Measurements from ENCODE around the gene YIPF1. TPM values are rescaled to one million over a fixed set of nuclear protein-coding genes. Genes with fewer than 3 reads are reported as not detected.

Gene YIPF1
- total RNA-seq, 1 donor from 2014 or later = 25.7 TPM

DNA sequence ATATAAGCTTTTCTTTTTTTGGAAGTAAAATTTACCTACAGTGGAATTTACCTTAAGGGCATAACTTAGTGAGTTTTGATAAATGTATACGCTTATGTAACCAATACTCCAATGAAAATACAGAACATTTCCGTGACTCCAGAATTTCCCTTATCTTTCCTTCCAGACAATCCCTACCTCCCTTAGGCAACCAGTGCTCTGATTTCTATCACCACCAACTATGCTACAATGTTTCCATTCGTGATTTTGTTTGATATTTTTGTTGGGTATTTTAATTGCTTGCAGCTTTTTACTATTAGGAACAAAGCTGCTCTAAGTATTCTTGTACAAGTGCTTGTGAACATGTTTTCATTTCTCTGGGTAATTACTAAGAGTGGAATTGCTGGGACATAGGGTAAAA is 41.3 kb upstream of the YIPF1 start:
- H3K9me3 Mint-ChIP-seq = peaks cover 6% of the 10 kb centered on the region
- TF ChIP-seq, protein P1, sequence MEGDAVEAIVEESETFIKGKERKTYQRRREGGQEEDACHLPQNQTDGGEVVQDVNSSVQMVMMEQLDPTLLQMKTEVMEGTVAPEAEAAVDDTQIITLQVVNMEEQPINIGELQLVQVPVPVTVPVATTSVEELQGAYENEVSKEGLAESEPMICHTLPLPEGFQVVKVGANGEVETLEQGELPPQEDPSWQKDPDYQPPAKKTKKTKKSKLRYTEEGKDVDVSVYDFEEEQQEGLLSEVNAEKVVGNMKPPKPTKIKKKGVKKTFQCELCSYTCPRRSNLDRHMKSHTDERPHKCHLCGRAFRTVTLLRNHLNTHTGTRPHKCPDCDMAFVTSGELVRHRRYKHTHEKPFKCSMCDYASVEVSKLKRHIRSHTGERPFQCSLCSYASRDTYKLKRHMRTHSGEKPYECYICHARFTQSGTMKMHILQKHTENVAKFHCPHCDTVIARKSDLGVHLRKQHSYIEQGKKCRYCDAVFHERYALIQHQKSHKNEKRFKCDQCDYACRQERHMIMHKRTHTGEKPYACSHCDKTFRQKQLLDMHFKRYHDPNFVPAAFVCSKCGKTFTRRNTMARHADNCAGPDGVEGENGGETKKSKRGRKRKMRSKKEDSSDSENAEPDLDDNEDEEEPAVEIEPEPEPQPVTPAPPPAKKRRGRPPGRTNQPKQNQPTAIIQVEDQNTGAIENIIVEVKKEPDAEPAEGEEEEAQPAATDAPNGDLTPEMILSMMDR (conservative IDR thresholded peaks at IDR 0.05) = no peak
- no peak for DNase-seq (ENCODE audit: low read depth, low spot score)
- H3K36me3 Mint-ChIP-seq (ENCODE audit: low read depth) = peaks cover 39% of the 10 kb centered on the region
- H3K27ac Mint-ChIP-seq (ENCODE audit: unreplicated experiment) = no peak overlapping the region
- H3K27me3 Mint-ChIP-seq (ENCODE audit: low read depth) = no peaks in the 10 kb centered on the region
- H3K4me1 Mint-ChIP-seq = no peaks in the 10 kb centered on the region
- no peak overlapping the region for H3K4me3 Mint-ChIP-seq

DNA sequence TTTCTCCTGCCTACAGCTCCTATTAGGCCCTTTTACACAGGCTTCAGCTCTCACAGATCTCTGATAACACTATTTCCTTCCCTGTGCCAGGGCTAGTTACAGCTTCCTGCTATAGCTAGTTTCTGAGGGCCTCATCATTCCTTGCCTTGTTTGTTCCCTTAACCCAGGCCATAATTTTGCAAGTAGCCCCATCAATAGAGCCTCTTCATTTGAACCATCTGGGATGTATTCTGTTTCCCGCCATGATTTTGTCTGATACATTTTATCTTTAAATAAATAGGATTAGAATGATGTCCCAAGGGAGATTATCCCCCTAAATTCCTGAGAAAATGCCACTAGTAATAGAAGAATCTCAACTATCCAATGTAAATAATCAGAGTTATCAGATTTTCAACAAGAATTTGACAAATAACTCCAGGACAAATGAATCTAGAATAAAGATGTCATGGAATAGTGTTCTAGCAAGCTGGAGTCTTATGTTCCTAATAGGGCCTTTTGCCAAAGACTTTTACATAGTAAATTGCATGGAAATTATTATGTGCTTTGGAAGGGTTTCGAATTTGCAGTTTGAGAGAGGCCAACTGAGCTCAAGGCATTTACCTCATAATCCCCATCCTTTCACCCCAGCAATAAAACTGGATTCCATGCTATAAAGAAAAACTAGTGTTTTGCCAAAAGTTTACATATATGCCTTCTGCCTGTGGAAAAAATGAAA is 39.8 kb upstream of the YIPF1 start:
- Mint-ChIP-seq H3K9me3 (peaks cover 3% of the 10 kb centered on the region), H3K4me1 (no peaks in the 10 kb centered on the region), H3K27ac (ENCODE audit: unreplicated experiment) (peak overlapping the region; percentile 73), H3K27me3 (ENCODE audit: low read depth) (no peaks in the 10 kb centered on the region), H3K36me3 (ENCODE audit: low read depth) (peaks cover 31% of the 10 kb centered on the region), H3K4me3 (no peak overlapping the region)
- no peak for DNase-seq (ENCODE audit: low read depth, low spot score)
- TF ChIP-seq, protein P1 (conservative IDR thresholded peaks at IDR 0.05) = no peak

DNA sequence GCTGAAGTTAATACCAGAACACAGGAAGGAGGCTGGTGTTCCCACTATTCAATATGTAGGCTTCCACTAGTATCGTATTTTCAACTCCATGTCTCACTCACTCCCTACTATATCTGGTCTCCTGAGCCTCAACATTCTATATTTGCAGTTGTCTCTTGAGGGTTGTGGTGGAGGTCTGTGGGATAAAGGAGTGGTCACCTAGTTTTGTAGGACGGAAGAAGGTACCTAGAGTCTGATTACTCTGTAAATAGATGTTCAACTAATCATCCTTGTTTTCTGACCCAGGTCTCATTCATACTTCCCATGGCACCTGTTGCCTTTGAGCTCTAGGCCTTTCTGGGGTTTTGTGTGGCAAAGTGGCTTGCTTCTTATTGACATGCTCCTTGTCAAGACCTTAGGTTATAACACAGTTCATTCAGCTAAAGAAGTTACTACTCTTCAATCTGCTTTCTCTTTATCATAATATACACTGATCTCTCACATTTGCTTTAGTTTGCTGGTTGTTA is 37.8 kb upstream of the YIPF1 start:
- DNase-seq (ENCODE audit: low read depth, low spot score) = no peak
- Mint-ChIP-seq H3K9me3 (no peaks in the 10 kb centered on the region), H3K27me3 (ENCODE audit: low read depth) (no peaks in the 10 kb centered on the region), H3K4me1 (no peaks in the 10 kb centered on the region), H3K4me3 (no peak overlapping the region), H3K27ac (ENCODE audit: unreplicated experiment) (no peak overlapping the region), H3K36me3 (ENCODE audit: low read depth) (peaks cover 15% of the 10 kb centered on the region)
- TF ChIP-seq, protein P1 (conservative IDR thresholded peaks at IDR 0.05) = no peak

DNA sequence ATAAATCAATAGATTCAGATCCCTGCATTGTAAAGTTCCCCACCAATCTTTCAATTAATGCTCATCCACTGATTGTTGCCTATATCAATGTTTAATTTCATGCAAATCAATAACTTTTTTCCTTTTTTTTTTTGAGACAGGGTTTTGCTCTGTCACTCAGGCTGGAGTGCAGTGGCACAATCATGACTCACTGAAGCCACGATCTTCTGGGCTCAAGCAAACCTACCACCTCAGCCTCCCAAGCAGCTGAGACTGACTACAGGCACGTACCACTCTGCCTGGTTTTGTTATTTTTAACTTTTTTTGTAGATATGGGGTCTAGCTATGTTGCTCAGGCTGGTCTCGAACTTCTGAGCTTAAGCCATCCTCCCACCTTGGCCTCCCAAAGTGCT is 30.1 kb upstream of the YIPF1 start:
- Mint-ChIP-seq H3K36me3 (ENCODE audit: low read depth) (peaks cover 15% of the 10 kb centered on the region), H3K27me3 (ENCODE audit: low read depth) (no peaks in the 10 kb centered on the region), H3K9me3 (no peaks in the 10 kb centered on the region), H3K4me1 (no peaks in the 10 kb centered on the region), H3K4me3 (no peak overlapping the region), H3K27ac (ENCODE audit: unreplicated experiment) (no peak overlapping the region)
- TF ChIP-seq, protein P1 (conservative IDR thresholded peaks at IDR 0.05) = no peak
- DNase-seq (ENCODE audit: low read depth, low spot score) = no peak

DNA sequence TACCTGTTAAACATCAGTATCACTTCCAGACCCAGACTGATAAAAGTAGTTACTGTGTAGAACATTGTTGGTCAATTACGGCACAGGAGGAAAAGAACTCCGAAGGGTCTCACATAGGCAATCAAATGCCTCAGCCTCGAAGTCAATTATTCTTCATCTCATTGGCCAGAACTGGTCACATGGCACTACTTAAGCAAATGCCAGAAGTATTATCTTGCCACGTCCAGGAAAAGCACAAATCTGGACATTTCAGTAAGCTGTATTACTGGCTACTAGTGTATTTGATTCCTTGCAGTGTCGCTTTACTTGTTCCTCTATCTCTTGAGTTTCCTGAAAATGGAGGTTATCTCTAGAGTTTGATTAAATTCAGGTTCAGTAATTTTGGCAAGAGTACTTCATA is 28.7 kb upstream of the YIPF1 start:
- H3K4me1 Mint-ChIP-seq = no peaks in the 10 kb centered on the region
- H3K9me3 Mint-ChIP-seq = no peaks in the 10 kb centered on the region
- H3K36me3 Mint-ChIP-seq (ENCODE audit: low read depth) = peaks cover 15% of the 10 kb centered on the region
- TF ChIP-seq, protein P1 (conservative IDR thresholded peaks at IDR 0.05) = no peak
- H3K27me3 Mint-ChIP-seq (ENCODE audit: low read depth) = no peaks in the 10 kb centered on the region
- H3K27ac Mint-ChIP-seq (ENCODE audit: unreplicated experiment) = no peak overlapping the region
- H3K4me3 Mint-ChIP-seq = no peak overlapping the region
- no peak for DNase-seq (ENCODE audit: low read depth, low spot score)

All from neural crest cell (in vitro differentiated cells).